GM19463 (cell line): ENCODE results near the gene SACM1L.
"Not testable (repeated sequence)": the region's sequence is repeated elsewhere in the genome, so short reads cannot be mapped to it uniquely, and the experiment has no call there.

Source experiments
- ATAC-seq: cut with Tn5 transposase; IDR thresholded peaks from one replicate; pipeline ENCODE4 v1.9.1; 2021; ENCODE audit warnings: mild to moderate bottlenecking, moderate library complexity; ENCODE audit not compliant: unreplicated experiment

SACM1L gene

DNA sequence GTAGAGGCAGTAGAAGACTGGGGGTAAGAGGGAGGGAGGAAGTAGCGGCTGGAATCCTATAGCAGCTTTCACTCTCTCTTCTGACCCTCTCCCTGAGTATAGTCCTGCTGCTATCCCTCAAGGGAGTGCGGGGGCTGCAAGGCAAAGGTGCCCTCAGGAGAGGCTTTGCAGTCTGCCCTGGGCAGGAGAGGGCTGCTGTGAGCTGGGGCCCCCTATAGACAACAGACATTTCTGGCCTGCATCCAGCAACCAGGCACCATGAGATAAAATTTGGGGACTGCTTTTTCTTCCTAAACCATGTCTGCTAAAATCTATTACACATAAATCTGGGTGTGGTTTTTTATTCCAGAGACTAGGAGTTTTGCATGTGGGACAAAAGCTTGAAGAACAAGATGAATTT is 48.0 kb downstream of the SACM1L start:
- ATAC-seq: no peak

DNA sequence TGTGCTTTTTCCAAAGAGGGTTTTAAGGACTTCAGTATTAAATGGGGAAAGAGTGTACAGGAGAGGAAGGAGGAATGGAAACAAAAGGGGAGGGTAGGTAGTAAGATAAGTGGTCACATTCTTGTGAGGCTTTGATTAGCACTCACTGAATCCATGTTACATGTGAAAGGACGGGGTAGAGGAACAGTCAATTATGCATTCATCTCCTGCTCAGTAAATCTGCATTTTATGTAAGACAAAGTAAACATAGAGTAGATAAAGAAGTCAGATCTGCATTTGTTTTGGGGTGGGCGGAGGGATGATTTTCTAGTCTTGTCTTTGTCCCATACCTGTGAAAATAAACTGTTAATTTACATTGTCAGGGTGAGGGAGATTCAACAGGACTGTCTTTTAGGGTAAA is 50.8 kb downstream of the SACM1L start:
- ATAC-seq: no peak

DNA sequence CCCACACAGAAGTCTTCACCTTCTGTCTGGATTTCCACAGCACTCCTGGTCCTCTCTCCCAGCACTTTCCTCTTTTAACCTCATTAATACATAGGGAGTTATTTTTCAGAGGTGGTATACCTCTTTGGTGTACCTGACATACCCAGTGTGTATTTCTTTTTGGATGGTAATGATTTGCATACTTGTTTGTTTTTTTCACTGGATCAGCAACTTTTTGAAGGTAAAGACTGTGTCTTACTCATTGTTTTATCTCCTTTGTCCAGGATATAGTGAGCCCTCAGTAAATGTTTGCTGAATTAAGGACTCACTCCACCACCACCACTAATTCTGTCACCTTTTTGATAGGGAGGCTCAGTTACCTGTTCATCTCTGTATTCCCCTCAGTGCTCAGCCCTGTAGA is 52.1 kb downstream of the SACM1L start:
- ATAC-seq: no peak

DNA sequence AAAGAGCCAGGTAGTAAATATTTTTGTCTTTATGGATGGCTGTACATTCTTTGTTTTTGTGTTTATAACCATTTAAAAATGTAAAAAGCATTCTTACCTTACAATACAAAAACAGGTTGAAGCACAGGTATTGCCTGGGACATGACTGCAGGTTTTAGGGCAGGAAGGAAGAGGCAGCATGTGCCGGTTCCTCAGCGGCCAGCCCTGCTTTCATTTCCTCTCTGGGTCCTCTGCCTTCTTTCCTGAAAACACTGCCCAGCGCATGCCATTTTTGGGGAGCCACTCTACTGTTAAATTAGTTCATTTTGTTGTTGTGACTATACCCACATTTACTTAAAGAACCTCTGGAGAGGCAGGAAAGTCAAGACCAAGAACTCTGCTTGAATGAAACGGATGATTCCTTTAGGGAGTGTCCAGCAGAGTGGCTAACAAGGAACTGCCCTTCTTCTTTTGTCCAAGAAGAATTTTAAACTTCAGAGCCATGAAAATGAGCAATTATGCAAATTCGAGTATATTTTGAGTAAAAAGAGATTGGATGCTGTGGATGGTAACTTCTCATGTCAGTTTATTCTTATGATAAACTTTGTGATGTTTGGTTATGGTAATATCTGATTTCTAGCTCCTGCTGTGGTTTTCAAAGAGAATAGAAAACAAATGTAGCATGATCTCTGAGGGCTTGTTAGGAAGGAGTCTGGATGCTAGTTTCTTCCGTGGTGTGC is 52.7 kb downstream of the SACM1L start:
- no peak for ATAC-seq

DNA sequence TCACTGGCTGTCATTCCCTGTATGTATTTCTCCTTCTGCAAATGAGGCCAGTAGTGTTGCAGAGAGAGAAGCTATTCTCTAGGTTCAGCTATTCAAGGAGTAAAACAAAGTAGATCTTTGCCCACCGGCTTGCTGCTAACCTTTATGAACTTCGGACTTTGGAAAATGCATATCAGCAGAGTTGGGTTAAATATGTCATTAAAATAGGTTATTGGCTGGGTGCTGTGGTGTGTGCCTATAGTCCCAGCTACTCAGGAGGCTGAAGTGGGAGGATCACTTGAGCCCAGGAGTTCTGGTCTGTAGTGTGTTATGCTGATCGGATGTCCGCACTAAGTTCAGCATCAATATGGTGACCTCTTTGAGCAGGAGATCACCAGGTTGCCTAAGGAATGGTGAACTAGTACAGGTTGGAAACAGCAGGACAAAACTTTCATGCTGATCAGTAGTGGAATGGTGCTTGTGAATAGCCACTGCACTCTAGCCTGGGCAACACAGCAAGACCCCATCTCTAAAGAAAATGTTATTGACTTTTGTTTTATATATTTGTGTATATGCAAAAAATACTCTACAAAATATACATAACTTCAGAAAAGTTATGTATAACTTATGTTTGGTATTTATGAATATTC is 53.4 kb downstream of the SACM1L start:
- no peak for ATAC-seq

DNA sequence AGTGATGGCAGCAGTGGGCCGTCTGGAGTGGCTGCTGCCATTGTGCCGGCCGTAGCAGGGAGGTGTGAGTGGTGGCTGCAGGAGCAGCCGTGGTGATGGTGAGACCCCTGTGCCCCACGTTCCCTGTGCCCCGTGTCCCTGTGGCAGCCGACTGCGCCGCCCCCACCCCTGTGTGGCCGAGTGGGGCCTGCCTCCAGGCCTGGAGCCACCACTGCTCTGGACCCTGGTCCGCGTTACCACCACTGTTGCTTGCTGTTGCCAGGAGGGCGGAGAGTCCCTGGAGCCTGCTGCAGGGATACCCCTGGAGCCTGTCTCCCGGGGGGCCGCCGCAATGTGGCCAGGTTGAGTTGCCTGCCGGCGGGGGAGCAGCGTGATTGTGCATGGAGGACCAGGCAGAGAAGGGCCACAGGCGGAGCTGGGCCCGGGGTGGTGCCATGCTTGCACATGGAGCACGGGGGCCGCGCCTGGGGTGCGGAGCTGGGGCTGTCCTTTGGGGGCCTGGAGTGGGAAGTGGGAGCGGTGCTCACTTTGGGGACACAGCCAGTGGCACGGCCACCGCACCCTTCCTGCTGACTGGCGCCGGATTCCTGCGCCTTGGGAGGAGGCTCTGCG is 57.1 kb downstream of the SACM1L start:
- ATAC-seq: no peak

DNA sequence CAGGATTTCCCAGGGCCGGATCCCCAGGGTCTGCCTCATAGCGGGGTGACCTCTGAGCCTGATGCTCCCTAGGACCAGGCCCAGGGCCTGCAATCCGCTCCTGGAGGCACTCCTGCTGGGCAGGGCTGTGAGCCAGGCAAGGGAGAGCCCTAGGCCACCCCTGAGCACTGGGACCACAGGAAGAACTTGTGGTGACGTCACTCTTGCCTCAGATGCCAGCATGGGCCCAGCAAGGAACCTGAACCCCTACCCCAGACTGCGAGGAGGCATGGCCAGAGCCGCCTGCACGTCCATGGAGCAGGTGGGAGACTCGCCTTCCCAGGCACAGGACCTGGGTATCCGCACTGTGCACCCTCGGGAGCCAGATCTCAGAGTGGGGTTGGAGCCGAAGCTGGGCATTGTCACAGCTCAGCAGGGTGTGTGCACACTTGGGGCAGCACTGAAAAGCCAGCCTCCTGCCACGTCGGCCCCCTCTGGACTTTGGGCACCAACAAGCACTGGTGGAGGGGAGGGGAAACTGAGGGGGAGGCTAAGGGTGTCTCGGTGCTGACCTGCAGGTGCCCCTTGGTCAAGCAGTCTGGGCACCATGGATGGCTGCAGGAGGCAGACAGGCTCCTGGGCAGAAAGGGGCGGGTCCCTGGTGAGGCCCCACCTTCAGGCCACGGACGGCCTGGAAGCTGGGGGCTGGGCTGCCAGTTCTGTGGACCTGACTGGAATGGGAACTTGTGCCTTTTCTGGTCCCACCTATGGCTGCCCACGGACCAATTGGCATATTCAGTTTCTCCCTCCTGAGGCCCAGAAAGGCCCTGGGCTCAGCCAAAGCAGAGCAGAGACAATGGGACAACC is 57.8 kb downstream of the SACM1L start:
- no peak for ATAC-seq

DNA sequence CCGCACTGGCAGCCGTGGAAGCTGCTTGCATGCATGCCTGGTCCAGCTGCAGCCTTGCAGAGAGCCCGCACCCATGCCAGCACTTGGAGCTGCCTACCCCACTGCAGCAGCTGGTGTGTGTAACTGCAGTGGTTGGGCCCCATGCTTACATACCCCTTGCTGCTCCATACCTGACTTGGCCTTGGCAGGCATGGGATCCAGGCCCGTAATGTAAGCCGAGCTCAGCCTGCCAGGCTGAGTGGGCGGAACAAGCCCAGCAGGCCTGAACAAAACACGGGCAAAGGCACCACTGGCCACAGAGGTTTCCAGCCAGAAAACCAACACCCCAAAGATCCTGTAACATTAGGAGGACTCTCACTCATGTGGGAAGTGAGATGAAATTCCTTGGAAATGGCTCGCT is 58.9 kb downstream of the SACM1L start:
- no peak for ATAC-seq

DNA sequence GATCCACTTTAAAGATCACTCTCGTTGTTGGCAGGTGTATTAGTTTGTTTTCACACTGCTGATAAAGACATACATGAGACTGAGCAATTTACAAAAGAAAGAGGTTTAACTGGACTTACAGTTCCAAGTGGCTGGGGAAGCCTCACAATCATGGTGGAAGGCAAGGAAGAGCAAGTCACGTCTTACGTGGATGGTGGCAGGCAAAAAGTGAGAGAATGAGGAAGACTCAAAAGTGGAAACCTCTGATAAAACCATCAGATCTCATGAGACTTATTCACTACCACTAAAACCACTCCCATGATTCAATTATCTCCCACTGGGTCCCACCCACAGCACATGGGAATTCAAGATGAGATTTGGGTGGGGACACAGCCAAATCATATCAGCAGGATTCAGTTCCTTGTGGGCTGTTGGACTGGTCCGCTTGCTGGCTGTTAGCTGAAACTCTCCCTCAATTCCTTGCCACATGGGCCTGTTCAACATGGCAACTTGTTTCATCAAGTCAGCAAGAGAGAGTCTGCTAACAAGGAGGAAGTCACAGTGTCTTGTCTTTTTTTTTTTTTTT is 59.9 kb downstream of the SACM1L start:
- ATAC-seq: not testable (repeated sequence)

DNA sequence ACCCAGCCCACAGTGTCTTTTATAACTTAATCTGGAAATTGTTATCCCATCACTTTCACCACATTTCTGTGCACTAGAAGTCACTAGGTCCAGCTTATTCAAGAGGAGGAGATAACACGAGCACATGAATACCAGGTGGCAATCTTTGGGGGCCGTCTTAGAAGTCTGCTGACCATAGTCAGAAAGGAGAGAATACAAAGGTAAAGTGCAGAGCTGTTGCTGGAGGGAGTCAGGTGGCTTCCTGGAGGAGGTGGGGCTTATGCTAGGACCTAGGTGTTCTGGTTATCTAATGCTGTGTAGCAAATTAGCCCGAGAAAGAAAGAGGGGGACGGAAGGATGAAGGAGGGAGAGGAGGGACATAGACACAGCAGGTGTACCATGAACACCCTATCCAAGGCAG is 60.7 kb downstream of the SACM1L start:
- ATAC-seq: no peak

DNA sequence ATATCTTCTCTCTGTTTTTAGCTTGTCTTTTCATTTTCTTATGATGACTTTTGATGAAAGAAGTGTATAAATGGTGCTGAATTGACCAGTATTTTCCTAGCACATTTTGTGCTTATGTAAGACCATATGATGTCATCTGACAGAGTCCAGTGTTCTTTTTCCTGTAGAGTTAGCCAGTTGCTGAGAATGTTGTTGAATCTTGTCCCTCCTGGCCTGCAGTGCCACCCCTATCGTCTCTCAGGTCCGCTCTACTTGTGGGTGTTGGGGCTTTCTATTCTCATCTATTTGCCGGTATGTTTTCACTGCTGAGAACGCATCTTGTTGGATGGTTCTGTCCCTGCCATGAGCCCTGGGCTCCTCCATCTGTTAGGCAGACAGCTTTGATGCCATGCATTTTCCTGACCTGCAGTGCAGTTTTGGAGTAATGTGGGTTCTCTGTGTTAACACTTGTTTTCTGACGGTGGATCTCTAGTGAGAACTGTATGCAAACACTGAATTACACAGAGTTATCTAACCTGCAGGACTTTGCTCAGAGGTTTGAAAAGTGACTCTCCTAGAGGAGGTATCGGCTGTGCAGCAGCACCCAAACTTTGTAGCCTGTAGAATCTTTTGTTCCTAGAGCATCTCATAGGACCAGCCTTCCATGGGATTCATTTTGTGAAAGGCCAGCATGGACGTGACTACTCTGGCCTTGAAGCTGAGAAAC is 62.5 kb downstream of the SACM1L start:
- no peak for ATAC-seq

DNA sequence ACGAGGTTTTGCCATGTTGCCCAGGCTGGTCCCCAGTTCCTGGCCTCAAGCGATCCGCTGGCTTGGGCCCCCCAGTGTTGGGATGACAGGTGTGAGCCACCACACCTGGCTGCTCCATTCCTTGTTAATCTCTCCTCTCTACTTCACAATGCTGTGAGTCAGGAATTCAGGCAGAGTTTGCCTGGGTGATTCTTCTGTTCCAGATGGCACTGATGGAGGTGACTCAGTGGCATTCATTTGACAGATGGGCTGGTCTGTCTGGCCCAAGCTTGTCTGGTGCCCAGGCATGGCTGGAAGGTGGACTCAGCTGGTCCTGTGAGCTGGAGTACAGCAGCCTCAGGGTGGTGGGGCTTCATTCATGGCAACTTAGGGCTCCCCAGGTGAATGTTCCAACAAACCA is 63.9 kb downstream of the SACM1L start:
- no peak for ATAC-seq

DNA sequence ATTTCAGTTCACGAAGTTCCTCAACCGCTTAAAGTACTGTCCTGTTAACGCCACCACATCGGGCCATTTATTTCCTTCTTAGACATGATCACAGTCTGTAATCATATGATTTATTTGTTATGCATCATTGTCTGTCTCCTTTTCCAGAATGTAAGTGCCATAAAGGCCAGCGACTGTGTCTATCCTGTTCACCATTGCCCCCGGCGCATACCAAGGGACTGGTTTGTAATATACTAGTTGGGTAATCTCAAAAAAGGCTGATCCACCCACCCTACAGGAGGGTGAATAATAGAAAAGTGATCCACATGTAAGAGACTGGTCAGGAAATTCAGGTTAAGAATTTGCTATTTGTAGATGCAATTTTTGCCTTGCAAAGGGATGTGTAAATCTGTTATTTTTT is 65.3 kb downstream of the SACM1L start:
- ATAC-seq: no peak

DNA sequence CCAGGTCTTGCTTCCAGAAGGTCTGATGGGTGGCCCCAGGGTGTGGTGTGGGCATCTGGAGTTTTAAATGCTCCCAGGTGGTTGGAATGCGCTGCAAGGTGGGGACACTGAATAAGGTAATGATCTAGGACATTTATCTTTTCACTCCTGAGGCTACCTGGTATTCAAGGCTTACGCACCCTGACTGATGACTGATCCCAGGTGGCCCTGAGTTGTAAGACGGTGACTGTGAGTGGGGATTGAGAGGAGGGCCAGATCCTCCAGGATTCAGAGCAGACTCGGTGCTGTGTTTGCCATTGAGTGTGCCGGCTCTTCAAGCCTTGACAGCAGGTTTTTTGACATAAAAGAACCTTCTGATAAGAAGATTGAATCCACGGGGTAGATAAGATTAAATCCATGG is 66.9 kb downstream of the SACM1L start:
- no peak for ATAC-seq

DNA sequence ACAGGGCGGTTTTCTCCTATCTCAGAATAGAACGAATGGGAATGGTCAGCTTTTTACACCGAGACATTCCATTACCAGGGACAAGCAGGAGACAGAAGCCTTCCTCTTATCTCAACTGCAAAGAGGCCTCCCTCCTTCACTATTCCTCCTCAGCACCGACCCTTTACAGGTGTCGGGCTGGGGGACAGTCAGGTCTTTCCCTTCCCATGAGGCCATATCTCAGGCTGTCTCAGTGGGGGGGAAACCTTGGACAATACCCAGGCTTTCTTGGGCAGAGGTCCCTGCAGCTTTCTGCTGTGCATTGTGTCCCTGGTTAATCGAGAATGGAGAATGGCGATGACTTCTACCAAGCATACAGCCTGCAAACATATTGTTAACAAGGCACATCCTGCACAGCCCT is 67.9 kb downstream of the SACM1L start:
- ATAC-seq: not testable (repeated sequence)

DNA sequence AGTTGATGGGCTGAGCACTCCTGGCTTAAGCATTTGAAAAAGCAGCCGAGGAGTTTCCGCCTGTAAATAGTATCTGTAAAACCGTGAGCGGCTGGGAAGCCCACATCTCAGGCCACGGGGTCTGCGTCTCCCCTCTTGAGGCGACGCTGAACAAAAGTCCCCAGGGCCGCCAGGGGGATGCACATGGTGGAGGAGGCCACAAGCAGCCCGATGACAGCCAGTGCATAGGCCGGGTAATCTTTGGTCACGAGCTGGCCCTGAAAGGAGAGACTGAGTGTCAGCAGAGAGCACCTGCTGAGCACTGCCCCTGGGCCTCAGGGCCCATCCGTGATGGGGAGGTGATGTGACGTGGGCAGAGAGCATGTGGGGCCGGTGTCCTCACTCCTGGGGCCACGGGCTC is 69.7 kb downstream of the SACM1L start:
- ATAC-seq: no peak

DNA sequence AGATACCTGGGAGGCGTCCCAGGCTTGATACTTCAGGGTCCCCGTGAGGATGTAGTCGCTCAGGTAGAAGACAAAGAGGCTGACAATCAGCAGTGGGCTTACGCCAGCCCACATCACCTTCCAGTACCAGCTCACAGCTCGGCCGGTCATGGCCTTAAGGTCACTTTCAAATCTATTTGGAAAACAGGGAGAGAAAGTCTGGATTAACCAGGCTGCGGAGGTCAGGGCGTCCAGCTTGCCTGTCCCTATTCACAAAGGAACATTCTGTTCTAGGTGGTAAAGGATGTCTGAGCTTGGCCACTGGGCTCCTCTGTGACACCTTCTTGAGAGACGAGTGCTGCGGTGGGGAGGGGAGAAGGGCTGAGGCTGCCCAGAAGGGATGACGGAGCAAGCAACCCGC is 70.7 kb downstream of the SACM1L start:
- ATAC-seq: no peak

DNA sequence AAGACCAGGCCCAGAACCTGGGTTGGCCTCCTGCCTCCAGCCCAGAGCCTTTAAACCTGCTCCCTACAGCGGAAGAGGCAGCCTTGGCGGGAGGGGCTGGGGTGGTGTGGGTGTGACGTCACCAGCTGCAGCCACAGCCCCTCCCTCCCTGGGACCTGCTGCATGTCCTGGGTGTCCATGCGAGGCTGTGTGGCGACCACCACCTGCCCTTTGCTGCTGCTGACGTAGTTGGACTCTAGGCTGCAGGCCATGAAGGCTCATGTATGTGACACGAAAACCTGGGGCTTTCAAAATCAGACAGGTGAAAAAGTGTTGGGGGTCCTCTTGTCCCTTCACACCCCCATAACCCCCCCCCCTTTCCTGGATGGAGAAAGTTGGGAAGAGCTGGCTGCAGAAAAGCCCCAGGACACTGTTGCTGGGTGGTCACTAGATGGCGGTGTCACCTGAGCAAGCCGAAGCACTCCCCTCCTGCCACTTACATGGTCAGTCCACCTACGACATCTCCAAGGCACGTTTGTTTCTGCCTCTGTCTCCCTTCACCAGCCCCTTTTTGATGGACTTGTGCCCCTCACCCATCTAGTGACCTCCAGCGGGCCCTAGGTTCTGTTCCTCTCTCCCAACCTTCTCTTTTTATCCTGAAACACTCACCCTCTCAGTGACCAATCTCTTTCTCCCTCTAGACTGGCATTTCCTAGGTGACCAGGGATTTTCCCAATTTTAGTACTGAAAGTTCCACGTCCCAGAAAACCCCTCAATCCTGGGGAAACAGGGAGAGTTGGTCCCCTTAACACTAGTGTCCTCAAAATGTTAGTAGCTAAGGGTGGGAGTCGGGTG is 71.9 kb downstream of the SACM1L start:
- no peak for ATAC-seq

DNA sequence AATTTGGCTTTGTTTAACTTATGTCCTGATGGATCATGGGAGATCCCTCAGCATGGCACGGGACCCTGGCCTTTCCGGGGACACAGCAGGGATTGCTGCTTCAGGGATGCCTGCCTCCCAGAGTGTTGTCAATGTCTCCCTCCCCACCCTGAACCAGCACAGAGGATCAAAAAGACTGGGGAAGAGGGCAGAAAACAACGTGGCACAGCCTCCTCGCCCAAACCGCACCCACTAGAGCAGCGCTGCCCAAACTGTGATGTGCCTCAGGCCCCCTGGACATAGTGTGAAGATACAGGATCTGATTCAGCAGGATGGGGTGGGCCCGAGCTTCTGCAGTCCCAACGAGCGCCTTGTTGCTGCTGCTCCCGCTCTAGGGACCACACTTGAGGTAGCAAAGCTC is 72.6 kb downstream of the SACM1L start:
- no peak for ATAC-seq
